ENCODE results near the gene GMEB2. TPM values are rescaled to one million over a fixed set of nuclear protein-coding genes. Genes with fewer than 3 reads are reported as not detected.

Gene GMEB2
- total RNA-seq, 1 experiment from 2014 or later: 14.3 TPM

DNA sequence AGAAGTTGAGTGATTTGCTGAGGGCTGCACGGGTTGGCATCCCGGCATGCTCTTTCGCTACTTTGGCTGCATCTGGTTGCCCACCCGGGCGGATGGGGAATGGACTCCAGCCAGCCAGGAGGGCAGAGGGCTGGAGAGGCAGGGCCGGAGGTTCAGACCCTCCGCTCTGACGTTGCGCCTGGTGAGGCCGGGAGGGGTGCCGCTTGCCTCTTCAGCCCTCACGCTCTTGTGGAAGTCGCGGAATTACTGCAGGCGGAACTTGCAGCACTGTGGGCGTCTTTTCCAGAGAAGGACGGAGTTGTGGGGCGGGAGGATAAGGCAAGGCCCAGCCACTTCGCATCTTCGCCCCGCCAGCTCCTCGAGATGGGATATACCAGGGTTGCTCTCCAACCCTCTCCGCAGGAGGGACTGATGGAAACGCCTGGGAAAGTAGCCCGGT is 31.9 kb upstream of the GMEB2 start:
- TF ChIP-seq, protein P1, sequence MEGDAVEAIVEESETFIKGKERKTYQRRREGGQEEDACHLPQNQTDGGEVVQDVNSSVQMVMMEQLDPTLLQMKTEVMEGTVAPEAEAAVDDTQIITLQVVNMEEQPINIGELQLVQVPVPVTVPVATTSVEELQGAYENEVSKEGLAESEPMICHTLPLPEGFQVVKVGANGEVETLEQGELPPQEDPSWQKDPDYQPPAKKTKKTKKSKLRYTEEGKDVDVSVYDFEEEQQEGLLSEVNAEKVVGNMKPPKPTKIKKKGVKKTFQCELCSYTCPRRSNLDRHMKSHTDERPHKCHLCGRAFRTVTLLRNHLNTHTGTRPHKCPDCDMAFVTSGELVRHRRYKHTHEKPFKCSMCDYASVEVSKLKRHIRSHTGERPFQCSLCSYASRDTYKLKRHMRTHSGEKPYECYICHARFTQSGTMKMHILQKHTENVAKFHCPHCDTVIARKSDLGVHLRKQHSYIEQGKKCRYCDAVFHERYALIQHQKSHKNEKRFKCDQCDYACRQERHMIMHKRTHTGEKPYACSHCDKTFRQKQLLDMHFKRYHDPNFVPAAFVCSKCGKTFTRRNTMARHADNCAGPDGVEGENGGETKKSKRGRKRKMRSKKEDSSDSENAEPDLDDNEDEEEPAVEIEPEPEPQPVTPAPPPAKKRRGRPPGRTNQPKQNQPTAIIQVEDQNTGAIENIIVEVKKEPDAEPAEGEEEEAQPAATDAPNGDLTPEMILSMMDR (conservative IDR thresholded peaks at IDR 0.05): no peak
- Histone ChIP-seq H2BK5ac (ENCODE audit: insufficient read length, low read length) (no peak overlapping the region), H4K91ac (ENCODE audit: insufficient read length, low read depth, low read length) (no peak overlapping the region), H3K9me3 (ENCODE audit: control insufficient read depth, low read depth, low read length) (no peaks in the 10 kb centered on the region), H3K27me3 (ENCODE audit: insufficient read depth, low read length) (no peaks in the 10 kb centered on the region; the same call in 1 of the 2 replicates), H3K4me1 (ENCODE audit: insufficient read depth, low read length) (no peaks in the 10 kb centered on the region; the same call in 1 of the 2 replicates), H4K20me1 (ENCODE audit: control insufficient read depth, insufficient read depth, insufficient read length) (no peaks in the 10 kb centered on the region), H2BK12ac (ENCODE audit: insufficient read length, low read depth, low read length) (no peak overlapping the region), H3K4me2 (ENCODE audit: insufficient read depth, insufficient read length, low read length) (peak overlapping the region; percentile 80), H4K5ac (ENCODE audit: insufficient read length, low read depth, low read length) (no peak overlapping the region), H3K9ac (ENCODE audit: extremely low read depth, insufficient read length, low read length) (peak overlapping the region; percentile 20), H3K79me2 (ENCODE audit: insufficient read depth, low read length) (no peaks in the 10 kb centered on the region), H3K27ac (ENCODE audit: insufficient read length, low read depth, low read length) (no peak overlapping the region), H3T11ph (ENCODE audit: low read length) (no peak overlapping the region), H2BK15ac (ENCODE audit: low read depth, low read length) (no peak overlapping the region), H2BK120ac (ENCODE audit: low read depth, low read length, poor library complexity, severe bottlenecking) (no peak overlapping the region), H2AFZ (ENCODE audit: low read length) (no peak overlapping the region), H3K18ac (ENCODE audit: insufficient read length, low read depth, low read length) (no peak overlapping the region), H3K23ac (ENCODE audit: insufficient read length, low read depth, low read length) (no peak overlapping the region), H3K56ac (ENCODE audit: insufficient read length, low read depth, low read length) (no peak overlapping the region), H4K8ac (replicated peaks; ENCODE audit: insufficient read length, low read depth, low read length) (no peak overlapping the region), H3K14ac (ENCODE audit: insufficient read depth, low read length) (no peak overlapping the region), H2BK20ac (ENCODE audit: low read depth, low read length, poor library complexity, severe bottlenecking) (no peak overlapping the region), H3K4ac (ENCODE audit: low read depth, low read length) (no peak overlapping the region), H3K23me2 (ENCODE audit: insufficient read length, low read depth, low read length, poor library complexity, severe bottlenecking) (peaks cover 11% of the 10 kb centered on the region), H3K79me1 (ENCODE audit: insufficient read depth, low read depth, low read length, poor library complexity, severe bottlenecking) (no peaks in the 10 kb centered on the region), H2AK5ac (ENCODE audit: insufficient read length, low read length) (no peak overlapping the region)
- DNase-seq: no peak
- peaks cover 9 to 32% (median 29%) of the 10 kb centered on the region in 3 experiments; a peak in 6 of 7 replicates for H3K36me3 Mint-ChIP-seq (ENCODE audit: insufficient read depth in 1 of 3, low read depth in 3 of 3)
- no peaks in the 10 kb centered on the region for H3K9me3 Mint-ChIP-seq
- peak overlapping the region; percentile 95 to 97 for H3K4me3 Mint-ChIP-seq
- peak overlapping the region; percentile 57 to 95 (median 68); a peak in 3 of 7 replicates for H3K27ac Mint-ChIP-seq
- peaks cover 18 to 28% of the 10 kb centered on the region in 2 experiments for H3K4me1 Mint-ChIP-seq
- H3K27me3 Mint-ChIP-seq (ENCODE audit: low read depth): no peaks in the 10 kb centered on the region
- WGBS (ENCODE audit: extremely low coverage, insufficient read length, low lambda C conversion rate): no CpG with 5 or more reads among the region's 25 CpGs
